Type B pancreatic cell (in vitro differentiated cells): ENCODE measurements around the gene NME7. TPM values are rescaled to one million over a fixed set of nuclear protein-coding genes. Genes with fewer than 3 reads are reported as not detected.

Source experiments
- DNase-seq: peaks from one replicate; pipeline ENCODE4 v3.0.0; 2021; ENCODE audit warnings: mixed read lengths; ENCODE audit not compliant: unreplicated experiment; ENCODE audit errors: extremely low spot score
- H3K27ac Mint-ChIP-seq: 2 replicates; pipeline ENCODE4 v1.8.0; 2021; ENCODE audit warnings: mild to moderate bottlenecking, mixed read lengths
- H3K27me3 Mint-ChIP-seq: 2 replicates; pipeline ENCODE4 v1.8.0; 2021; ENCODE audit warnings: mixed read lengths
- H3K36me3 Mint-ChIP-seq: 2 replicates; pipeline ENCODE4 v1.8.0; 2021; ENCODE audit warnings: mixed read lengths
- H3K4me1 Mint-ChIP-seq: one replicate; pipeline ENCODE4 v1.8.0; 2021; ENCODE audit warnings: mixed read lengths; ENCODE audit not compliant: unreplicated experiment
- H3K4me3 Mint-ChIP-seq: 2 replicates; pipeline ENCODE4 v1.8.0; 2021; ENCODE audit warnings: mild to moderate bottlenecking, mixed read lengths
- H3K9me3 Mint-ChIP-seq: 2 replicates; pipeline ENCODE4 v1.8.0; 2021; ENCODE audit warnings: mixed read lengths
- CTCF ChIP-seq: fragments of 200-600 bp; sonication (generic); conservative IDR thresholded peaks from 2 replicates; pipeline ENCODE4 v1.5.0; 2021; ENCODE audit warnings: antibody characterized with exemption, mild to moderate bottlenecking
- total RNA-seq: library from RNA; stranded (reverse); gene quantifications from 2 replicates; pipeline ENCODE4 v1.2.1, GENCODE V29; 2021; ENCODE audit warnings: low replicate concordance

NME7 gene
- total RNA-seq, 1 donor from 2014 or later, result 25.9 TPM

- H3K36me3 Mint-ChIP-seq, result peaks cover 6% of the 10 kb centered on the region
- TF ChIP-seq CTCF, result no peak
- DNase-seq, result no peak
- peaks cover 6% of the 10 kb centered on the region for H3K4me1 Mint-ChIP-seq
- H3K4me3 Mint-ChIP-seq, result no peak overlapping the region
- no peak overlapping the region for H3K27ac Mint-ChIP-seq
- H3K9me3 Mint-ChIP-seq, result no peaks in the 10 kb centered on the region
- no peaks in the 10 kb centered on the region for H3K27me3 Mint-ChIP-seq
Observed at GRCh38 chr1:169196581-169196980, 171.0 kb downstream of the NME7 start.

GRCh38 chr1:169196161-169196560 lies 171.4 kb downstream of the NME7 start:
- H3K4me1 Mint-ChIP-seq, result peaks cover 6% of the 10 kb centered on the region
- no peaks in the 10 kb centered on the region for H3K27me3 Mint-ChIP-seq
- H3K9me3 Mint-ChIP-seq, result no peaks in the 10 kb centered on the region
- no peak for DNase-seq
- no peak overlapping the region for H3K4me3 Mint-ChIP-seq
- no peak overlapping the region for H3K27ac Mint-ChIP-seq
- no peak for TF ChIP-seq CTCF
- H3K36me3 Mint-ChIP-seq, result peaks cover 6% of the 10 kb centered on the region

- peaks cover 6% of the 10 kb centered on the region for H3K4me1 Mint-ChIP-seq
- no peak for DNase-seq
- no peaks in the 10 kb centered on the region for H3K9me3 Mint-ChIP-seq
- H3K36me3 Mint-ChIP-seq, result peaks cover 6% of the 10 kb centered on the region
- no peak overlapping the region for H3K4me3 Mint-ChIP-seq
- no peak overlapping the region for H3K27ac Mint-ChIP-seq
- no peaks in the 10 kb centered on the region for H3K27me3 Mint-ChIP-seq
- TF ChIP-seq CTCF, result no peak
Observed at GRCh38 chr1:169193191-169193850, 174.3 kb downstream of the NME7 start.

- TF ChIP-seq CTCF, result no peak
- Mint-ChIP-seq H3K27ac (no peak overlapping the region), H3K36me3 (no peaks in the 10 kb centered on the region), H3K4me3 (no peak overlapping the region), H3K9me3 (no peaks in the 10 kb centered on the region), H3K4me1 (no peaks in the 10 kb centered on the region), H3K27me3 (no peaks in the 10 kb centered on the region)
- DNase-seq, result no peak
Observed at GRCh38 chr1:169186106-169186505, 181.5 kb downstream of the NME7 start.

GRCh38 chr1:169184812-169185211 lies 182.8 kb downstream of the NME7 start:
- no peak overlapping the region for H3K4me3 Mint-ChIP-seq
- H3K27ac Mint-ChIP-seq, result no peak overlapping the region
- DNase-seq, result no peak
- no peaks in the 10 kb centered on the region for H3K27me3 Mint-ChIP-seq
- no peaks in the 10 kb centered on the region for H3K4me1 Mint-ChIP-seq
- H3K9me3 Mint-ChIP-seq, result no peaks in the 10 kb centered on the region
- no peak for TF ChIP-seq CTCF
- no peaks in the 10 kb centered on the region for H3K36me3 Mint-ChIP-seq
